NCI-H2107 (cell line): ENCODE data around the gene SCGB1C1.
"Not testable (repeated sequence)": the region's sequence is repeated elsewhere in the genome, so short reads cannot be mapped to it uniquely, and the experiment has no call there.

Source experiments
- DNase-seq: peaks from one replicate; lab custom pipeline; 2025; lab: John Stamatoyannopoulos, UW

Gene SCGB1C1

GRCh38 chr11:192674-193128, at the start of gene SCGB1C1:
Gene SCGB1C1, plus strand, starts transcription at chr11:193078. Its CDS starts 22 bp downstream, at chr11:193100.
- DNase-seq: not testable (repeated sequence)

GRCh38 chr11:180242-180641, 12.6 kb upstream of the SCGB1C1 start:
- not testable (repeated sequence) for DNase-seq

- not testable (repeated sequence) for DNase-seq
Measured at GRCh38 chr11:189200-189783, 3.6 kb upstream of the SCGB1C1 start.

GRCh38 chr11:189843-190311, 3.0 kb upstream of the SCGB1C1 start:
- DNase-seq: not testable (repeated sequence)

- DNase-seq: not testable (repeated sequence)
Measured at GRCh38 chr11:190546-190945, 2.3 kb upstream of the SCGB1C1 start.

GRCh38 chr11:191490-192478, 1.1 kb upstream of the SCGB1C1 start:
- DNase-seq: not testable (repeated sequence)

GRCh38 chr11:193481-193880, 603 bp downstream of the SCGB1C1 start:
- not testable (repeated sequence) for DNase-seq

- DNase-seq: no peak
Measured at GRCh38 chr11:196786-197731, 4.2 kb downstream of the SCGB1C1 start.

- DNase-seq: no peak
Measured at GRCh38 chr11:197741-198235, 4.9 kb downstream of the SCGB1C1 start.

- DNase-seq: no peak
Measured at GRCh38 chr11:198236-198806, 5.4 kb downstream of the SCGB1C1 start.

GRCh38 chr11:199004-199581, 6.2 kb downstream of the SCGB1C1 start:
- DNase-seq: no peak

- no peak for DNase-seq
Measured at GRCh38 chr11:199782-200181, 6.9 kb downstream of the SCGB1C1 start.

GRCh38 chr11:200224-201003, 7.5 kb downstream of the SCGB1C1 start:
- no peak for DNase-seq

GRCh38 chr11:201966-202365, 9.1 kb downstream of the SCGB1C1 start:
- DNase-seq: no peak

GRCh38 chr11:202490-202889, 9.6 kb downstream of the SCGB1C1 start:
- no peak for DNase-seq

- DNase-seq: no peak
Measured at GRCh38 chr11:203056-203944, 10.4 kb downstream of the SCGB1C1 start.

GRCh38 chr11:203945-204586, 11.2 kb downstream of the SCGB1C1 start:
- DNase-seq: no peak

- DNase-seq: no peak
Measured at GRCh38 chr11:204587-205109, 11.8 kb downstream of the SCGB1C1 start.
